ENCODE measurements around the gene PDLIM7.
"Not testable (repeated sequence)": the region's sequence is repeated elsewhere in the genome, so short reads cannot be mapped to it uniquely, and the experiment has no call there.

PDLIM7 gene

DNA sequence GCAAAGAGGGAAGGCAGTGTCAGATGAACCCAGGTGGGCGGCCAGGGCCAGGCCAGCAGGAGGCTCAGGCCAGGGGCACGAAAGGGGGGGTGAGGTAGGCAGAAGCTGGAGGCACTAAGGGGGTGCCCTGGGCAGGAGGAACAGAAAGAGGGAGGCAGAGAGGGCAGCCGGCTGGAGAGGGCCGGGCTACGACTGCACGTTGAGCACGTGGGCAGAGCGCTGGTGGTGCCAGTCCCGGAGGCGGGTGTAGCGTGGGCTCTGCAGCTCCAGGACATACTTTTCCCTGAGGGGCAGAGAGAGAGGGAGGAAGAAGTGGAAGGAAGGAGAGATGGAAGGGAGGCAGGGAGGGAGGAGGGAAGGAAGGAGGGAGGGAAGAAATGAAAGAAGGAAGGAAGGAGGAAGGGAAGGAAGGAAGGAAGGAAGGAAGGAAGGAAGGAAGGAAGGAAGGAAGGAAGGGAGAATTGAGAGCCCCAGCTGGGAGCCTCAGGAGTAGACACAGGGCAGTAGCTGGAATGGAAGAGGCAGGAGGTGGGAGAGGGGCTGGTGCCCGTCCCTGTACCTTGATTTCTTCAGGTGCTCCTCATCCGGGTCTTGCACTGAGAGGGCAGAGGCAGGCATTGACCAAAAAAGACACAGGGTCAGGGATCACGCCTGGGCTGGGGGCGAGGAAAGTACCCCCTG lies 7.0 kb downstream of the PDLIM7 start:
- no peak for DNase-seq

DNA sequence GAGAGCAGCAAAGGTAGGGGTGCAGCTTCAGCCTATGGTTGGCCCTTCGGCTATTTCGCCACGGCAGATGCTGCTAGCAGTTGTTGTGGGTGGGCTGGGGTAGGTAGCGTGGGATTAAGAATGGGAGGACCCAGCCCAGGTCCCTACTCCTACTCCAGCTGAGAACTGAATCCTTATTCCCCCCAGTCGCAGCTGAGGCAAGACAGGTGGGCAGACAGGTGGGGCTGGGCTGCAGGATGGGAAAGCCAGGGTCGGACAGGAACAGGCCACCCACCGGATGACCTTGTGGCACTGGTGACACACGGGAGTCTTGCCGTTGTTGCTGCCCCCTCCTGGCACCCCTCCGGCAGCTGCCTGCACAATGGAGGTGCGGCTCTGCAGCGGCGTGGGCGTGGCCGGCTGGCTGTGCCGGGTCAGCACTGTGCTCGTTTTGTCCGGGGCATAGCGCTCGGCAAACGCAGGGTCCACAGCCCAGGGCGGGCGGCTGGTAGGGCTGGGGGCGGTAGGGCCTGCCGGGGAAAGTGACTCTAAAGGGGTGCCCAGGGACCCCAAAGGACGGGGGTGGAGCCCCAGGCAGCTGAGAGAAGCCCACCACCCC lies 8.2 kb downstream of the PDLIM7 start:
- DNase-seq: no peak

DNA sequence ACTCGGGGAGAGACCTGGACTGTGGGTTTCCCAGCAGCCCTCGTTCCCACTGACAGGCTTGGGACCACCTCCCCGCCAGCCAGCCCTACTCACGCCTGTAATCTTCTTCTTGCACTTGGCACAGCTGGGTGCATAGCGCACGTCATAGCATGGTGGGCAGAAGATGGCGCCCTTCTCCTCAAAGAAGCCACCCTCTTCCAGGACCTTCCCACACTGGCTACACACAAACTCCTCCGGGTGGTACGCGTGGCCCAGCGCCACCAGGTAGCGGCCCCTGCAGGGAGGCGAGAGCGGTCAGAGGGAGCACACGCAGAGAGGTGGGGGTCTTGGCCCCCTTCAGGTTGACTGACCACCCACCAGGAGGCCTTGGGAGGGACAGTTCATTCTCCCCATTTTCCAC lies 9.4 kb downstream of the PDLIM7 start:
- no peak for DNase-seq

GRCh38 chr5:177487144-177487543 lies 10.3 kb downstream of the PDLIM7 start:
- DNase-seq: no peak

GRCh38 chr5:177486256-177486655 lies 11.1 kb downstream of the PDLIM7 start:
- DNase-seq: no peak

- DNase-seq: not testable (repeated sequence)
These were observed 11.7 kb downstream of the PDLIM7 start for GRCh38 chr5:177485753-177486152.

DNA sequence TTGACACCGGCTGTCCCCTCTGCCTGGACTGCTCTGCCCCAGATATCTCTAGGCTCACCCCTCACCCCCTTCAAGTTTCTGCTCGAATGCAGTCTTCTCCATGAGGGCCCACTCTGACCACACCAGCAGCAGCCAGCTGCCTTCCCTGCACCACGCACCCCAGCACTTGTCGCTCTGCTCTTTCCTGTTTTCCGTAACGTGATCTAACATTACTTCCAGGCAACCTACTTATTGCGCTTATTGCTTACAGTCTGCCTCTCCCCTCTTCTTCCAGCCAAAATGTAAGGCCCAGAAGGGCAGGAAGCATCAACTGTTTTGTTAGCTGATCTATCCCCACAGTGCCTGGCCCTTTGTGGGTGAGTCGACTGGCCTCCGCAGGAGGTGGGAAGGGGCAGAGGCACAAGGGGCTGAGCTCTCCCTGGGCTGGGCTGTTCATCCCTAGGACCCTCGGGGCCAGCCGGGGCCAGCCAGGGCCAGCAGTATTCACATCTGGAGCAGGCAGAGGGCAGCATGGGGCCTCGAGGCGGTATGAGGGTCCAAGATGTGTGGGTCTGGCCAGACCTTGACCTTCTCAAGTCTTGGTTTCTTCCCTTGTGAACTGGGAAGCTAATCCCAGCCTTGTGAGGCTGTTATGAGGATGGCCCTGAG lies 12.4 kb downstream of the PDLIM7 start:
- no peak for DNase-seq

DNA sequence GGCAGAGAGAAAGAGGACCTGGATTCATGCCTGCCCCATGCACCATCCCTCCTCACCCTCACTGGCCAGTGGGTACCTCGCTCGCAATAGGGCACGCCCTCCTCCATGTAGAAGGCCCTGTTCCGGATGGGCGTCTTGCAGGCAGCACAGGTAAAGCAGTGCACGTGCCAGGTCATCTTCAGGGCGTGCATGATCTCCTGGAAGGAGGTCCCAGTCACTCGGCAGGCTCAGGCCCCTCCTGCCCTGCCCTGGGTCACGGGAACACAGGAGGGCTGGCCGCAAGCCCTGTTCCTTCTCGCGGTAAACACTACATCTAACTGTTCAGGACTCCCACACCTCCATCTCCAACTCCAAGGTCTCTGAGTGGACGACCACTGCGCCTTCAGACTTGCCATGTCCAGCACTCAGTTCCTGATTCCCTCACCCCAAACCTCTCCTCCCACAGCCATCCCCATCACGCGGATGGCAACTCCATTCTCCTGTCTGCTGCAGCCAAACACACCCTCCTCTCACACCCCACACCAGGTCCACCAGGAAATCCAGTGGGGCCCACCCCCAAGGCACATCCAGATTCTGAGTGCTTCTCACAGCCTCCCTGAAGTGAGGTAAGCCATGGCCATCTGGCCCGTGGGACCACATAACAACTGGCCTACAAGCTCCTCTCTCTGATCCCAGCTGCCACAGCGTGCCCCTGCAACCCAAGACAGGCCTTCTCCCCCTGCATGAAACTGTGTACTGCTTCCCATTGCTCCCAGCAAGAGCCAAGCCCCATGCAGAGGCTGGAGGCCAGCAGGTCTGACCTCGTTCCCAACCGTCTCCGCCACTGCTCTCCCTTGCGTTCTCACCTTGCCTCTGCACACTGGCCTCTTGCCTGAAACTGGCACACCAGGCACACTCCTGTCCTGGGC lies 13.2 kb downstream of the PDLIM7 start:
- no peak for DNase-seq

- DNase-seq: no peak
These were observed 14.4 kb downstream of the PDLIM7 start for GRCh38 chr5:177483042-177483441.

DNA sequence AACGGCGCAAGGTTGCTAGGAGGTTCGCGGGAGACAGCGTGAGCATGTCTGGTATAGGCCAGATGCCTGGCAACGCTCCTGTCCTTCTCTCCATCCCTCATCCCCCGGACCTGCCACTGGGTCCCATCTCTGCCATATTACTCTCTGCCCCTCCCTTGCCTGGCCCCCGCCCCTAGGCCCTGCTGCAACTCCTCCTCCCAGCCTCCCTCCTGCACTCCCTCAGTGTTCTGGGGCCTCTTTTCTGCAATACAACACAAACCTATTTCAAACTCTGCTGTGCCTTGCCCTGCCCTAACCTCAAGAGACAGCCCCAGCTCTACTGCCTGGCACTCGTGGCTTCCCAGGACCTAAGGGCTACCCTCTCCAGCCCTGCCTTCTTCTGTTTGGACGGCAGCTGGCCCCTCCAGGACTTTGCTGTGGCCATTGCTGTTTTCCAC lies 15.0 kb downstream of the PDLIM7 start:
- DNase-seq: no peak

GRCh38 chr5:177479774-177480173 lies 17.6 kb downstream of the PDLIM7 start:
- DNase-seq: no peak

DNA sequence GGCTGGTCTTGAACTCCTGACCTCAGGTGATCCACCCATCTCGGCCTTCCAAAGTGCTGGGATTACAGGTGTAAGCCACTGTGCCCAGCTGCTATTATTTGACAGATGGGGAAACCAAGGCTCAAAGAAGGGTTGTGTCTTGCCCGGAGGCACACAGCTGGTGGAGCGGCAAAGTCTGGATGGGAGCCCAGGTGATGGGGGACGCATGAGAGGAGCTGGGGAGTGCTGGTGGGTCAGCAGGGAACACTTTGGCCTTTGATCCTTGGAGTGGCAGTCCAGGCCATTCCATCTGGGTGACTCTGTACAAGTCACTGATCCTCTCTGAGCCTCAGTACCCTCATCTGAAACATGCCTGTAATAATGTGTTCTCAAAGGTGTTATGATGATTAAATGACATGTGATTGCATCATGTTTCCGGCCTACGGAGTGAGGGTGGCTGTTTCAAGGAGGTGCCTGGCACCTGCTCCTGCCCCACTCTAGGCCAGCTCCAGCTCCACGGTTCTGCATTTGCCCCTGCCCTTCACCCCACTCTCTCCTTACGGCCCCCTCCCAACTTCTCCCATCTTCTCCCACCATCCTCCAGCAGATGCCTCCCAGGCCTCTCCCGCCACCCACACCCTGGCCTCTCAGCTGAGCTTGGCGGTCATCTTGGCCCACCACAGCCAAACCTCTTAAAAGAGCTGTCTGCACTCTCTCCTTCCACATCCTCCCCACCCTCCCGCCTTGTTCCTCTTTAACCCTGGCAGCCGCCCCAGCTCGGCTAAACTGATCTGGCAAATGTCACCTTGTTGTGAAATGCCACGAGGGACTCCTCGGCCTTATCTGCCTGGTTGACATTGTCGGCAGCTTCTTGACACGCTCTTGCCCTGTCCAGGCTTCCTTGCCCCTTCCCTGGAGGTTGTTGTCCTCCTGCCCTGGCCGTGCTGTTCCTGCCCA lies 18.4 kb downstream of the PDLIM7 start:
- DNase-seq: no peak

GRCh38 chr5:177477701-177478477 lies 19.5 kb downstream of the PDLIM7 start:
- DNase-seq: no peak

DNA sequence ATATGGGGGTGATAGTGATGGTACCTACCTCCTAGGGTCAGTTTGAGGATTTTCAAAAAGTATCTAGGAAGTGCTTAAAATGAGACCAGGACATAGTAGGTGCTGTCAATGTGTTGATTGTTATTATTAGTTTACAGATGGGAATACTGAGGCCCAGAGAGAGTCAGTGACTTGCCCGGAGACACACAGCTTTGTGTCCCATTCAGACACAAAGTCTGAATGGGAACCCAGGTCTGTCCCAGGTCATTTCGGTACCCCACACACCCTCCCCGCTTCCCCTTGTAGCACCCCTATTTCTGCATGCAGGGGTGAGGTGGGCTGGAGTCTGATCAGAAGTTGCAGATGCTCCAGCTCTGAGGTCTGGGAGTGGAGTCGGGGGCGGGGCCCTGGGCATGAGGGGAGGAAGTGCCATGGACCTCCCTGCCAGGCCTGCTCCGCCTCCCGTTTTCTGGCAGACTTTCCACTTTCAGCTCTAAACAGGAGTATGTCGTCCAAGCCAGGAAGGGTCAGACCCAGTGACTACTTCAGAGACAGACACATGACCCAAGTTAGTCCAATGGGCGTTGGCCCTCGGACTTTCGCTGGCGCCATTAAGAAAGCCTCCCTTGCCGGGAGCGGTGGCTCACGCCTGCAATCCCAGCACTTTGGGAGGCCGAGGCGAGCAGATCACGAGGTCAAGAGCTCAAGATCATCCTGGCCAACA lies 20.7 kb downstream of the PDLIM7 start:
- no peak for DNase-seq

GRCh38 chr5:177475563-177476427 lies 21.6 kb downstream of the PDLIM7 start:
- DNase-seq: no peak

DNA sequence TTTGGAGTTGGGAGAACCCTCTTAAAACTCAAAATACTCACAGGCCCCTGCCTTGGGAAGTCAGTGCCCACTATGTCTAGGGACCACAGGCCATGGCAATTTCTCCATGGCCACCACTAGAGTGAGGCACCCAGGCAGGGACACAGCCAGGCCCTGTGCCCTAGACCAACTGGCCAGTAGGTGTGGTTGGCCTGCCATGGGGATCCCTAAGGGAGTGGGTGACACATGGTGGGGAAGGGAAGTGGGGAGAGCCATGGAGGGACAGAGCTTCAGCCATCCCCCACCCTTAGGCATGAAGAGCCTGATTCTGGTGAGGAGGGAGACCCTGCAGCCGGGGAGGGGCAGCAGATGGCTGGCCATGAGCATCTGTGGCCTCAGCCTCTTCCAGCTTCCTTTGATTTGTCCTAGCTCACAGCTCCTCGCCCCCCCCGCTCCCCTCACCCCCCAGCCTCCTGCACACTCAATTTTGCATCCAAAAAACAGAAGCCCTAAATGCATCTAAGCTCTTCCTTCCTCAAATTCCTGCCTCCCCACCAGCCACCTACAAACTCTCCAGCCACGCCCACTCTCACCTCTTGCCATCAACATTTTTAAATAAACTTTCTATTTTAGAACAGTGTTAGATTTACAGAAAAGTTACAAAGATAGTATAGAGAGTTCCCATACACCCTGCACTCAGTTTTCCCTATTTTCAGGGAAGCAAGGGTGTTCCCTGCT lies 22.4 kb downstream of the PDLIM7 start:
- DNase-seq: no peak

- DNase-seq: no peak
These were observed 23.4 kb downstream of the PDLIM7 start for GRCh38 chr5:177474002-177474476.

- peak; percentile 24 for DNase-seq
These were observed 23.9 kb downstream of the PDLIM7 start, which contains the start of gene DBN1 for GRCh38 chr5:177473443-177474001. Gene DBN1, minus strand, starts transcription at chr5:177473634. Its CDS starts 113 bp downstream, at chr5:177473521.

Data from T1000 (cell line).